ENCODE results near the gene C1QC. TPM values are rescaled to one million over a fixed set of nuclear protein-coding genes. Genes with fewer than 3 reads are reported as not detected.

C1QC gene
- total and polyA plus RNA-seq, 4 donors, result 52.9 to 242 (median 104) TPM

GRCh38 chr1:22595108-22595507 is 48.3 kb upstream of the C1QC start:
- H3K36me3 ChIP-seq (ENCODE audit: control insufficient read depth in 4 of 4, insufficient read depth in 3 of 4, low read depth in 1 of 4, low read length in 3 of 4), result no peaks in the 10 kb centered on the region
- H3K9me3 ChIP-seq (ENCODE audit: control insufficient read depth in 4 of 4, low read length in 3 of 4), result no peaks in the 10 kb centered on the region
- TF ChIP-seq HNF4A (conservative IDR thresholded peaks at IDR 0.05), result no peak
- no peak for TF ChIP-seq NR2F2 (IDR thresholded peaks at IDR 0.05)
- TF ChIP-seq, protein P1, sequence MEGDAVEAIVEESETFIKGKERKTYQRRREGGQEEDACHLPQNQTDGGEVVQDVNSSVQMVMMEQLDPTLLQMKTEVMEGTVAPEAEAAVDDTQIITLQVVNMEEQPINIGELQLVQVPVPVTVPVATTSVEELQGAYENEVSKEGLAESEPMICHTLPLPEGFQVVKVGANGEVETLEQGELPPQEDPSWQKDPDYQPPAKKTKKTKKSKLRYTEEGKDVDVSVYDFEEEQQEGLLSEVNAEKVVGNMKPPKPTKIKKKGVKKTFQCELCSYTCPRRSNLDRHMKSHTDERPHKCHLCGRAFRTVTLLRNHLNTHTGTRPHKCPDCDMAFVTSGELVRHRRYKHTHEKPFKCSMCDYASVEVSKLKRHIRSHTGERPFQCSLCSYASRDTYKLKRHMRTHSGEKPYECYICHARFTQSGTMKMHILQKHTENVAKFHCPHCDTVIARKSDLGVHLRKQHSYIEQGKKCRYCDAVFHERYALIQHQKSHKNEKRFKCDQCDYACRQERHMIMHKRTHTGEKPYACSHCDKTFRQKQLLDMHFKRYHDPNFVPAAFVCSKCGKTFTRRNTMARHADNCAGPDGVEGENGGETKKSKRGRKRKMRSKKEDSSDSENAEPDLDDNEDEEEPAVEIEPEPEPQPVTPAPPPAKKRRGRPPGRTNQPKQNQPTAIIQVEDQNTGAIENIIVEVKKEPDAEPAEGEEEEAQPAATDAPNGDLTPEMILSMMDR (IDR thresholded peaks at IDR 0.05; ENCODE audit: low read depth, low read length, missing input control), result no peak
- TF ChIP-seq FOXA1 (IDR thresholded peaks at IDR 0.05), result no peak
- no peak for TF ChIP-seq HNF4G (IDR thresholded peaks at IDR 0.05)
- TF ChIP-seq ZBTB33 (IDR thresholded peaks at IDR 0.05), result no peak
- TF ChIP-seq FOXA2 (IDR thresholded peaks at IDR 0.05), result no peak
- TF ChIP-seq SP1 (IDR thresholded peaks at IDR 0.05), result no peak
- TF ChIP-seq, protein P2, sequence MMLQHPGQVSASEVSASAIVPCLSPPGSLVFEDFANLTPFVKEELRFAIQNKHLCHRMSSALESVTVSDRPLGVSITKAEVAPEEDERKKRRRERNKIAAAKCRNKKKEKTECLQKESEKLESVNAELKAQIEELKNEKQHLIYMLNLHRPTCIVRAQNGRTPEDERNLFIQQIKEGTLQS (IDR thresholded peaks at IDR 0.05), result no peak
- no peak for TF ChIP-seq EGR1 (IDR thresholded peaks at IDR 0.05; ENCODE audit: low read depth in 2 of 2)
- TF ChIP-seq RXRA (IDR thresholded peaks at IDR 0.05), result no peak
- no peak for TF ChIP-seq YY1 (IDR thresholded peaks at IDR 0.05)
- no peak for TF ChIP-seq RAD21 (IDR thresholded peaks at IDR 0.05)
- TF ChIP-seq REST (IDR thresholded peaks at IDR 0.05), result no peak
- no peak for TF ChIP-seq MAX (IDR thresholded peaks at IDR 0.05)
- no peak for TF ChIP-seq TAF1 (conservative IDR thresholded peaks at IDR 0.05)
- no peak for TF ChIP-seq JUND (IDR thresholded peaks at IDR 0.05)
- H3K27me3 ChIP-seq (ENCODE audit: control insufficient read depth in 4 of 4, insufficient read depth in 4 of 4, low read length in 3 of 4), result peaks cover 0 to 4% (median 2%) of the 10 kb centered on the region in 4 donors
- no peak for DNase-seq (ENCODE audit: low spot score)
- 67% methylated on average over 7 of the region's 7 CpGs for whole genome bisulfite sequencing
- no peak overlapping the region for H3K27ac ChIP-seq (ENCODE audit: low read depth in 1 of 2, low read length in 2 of 2)
- no peak overlapping the region for H3K4me3 ChIP-seq (ENCODE audit: low read depth in 1 of 3, low read length in 3 of 3)
- H3K9ac ChIP-seq (ENCODE audit: low read depth in 1 of 2, low read length in 2 of 2), result no peak overlapping the region
- H3K4me1 ChIP-seq (ENCODE audit: control insufficient read depth in 4 of 4, insufficient read depth in 4 of 4, low read length in 3 of 4), result no peaks in the 10 kb centered on the region

Measured in liver (tissue), 9 donors.